Measurements from ENCODE around the gene SGK1. TPM values are rescaled to one million over a fixed set of nuclear protein-coding genes. Genes with fewer than 3 reads are reported as not detected.

The SGK1 gene
- total and polyA plus RNA-seq, 2 donors (not counting 1 experiment from before 2014, with no cell fraction given): 37.3 to 57.8 TPM

DNA sequence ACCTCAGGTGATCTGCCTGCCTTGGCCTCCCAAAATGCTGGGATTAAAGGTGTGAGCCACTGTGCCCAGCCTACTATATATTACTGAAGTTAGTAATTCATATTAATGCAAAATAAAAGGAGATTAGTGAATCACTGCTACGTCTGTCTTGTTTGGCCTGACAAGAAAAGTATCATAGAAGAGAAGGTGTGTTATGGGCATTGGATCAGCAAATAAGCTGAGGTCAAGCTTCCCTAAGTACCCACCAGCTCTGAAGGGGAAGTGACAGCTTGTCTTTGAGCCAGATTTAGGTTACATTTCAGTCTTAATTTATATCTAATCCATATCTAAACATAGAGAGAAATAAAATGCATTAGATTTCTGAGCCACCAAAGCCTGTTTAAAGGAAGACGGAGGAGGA, 7.1 kb downstream of the SGK1 start:
- H3K27ac Mint-ChIP-seq: no peak overlapping the region
- no peak for ATAC-seq (ENCODE audit: low read depth)
- H3K4me1 ChIP-seq (ENCODE audit: control insufficient read depth in 2 of 2, insufficient read depth in 2 of 2, low read length in 2 of 2): no peaks in the 10 kb centered on the region
- no peaks in the 10 kb centered on the region for H3K27me3 ChIP-seq (replicated peaks in 1 of 4; ENCODE audit: control extremely low read depth in 1 of 4, control insufficient read depth in 3 of 4, insufficient read depth in 4 of 4, low read length in 3 of 4)
- no peaks in the 10 kb centered on the region for H3K36me3 ChIP-seq (replicated peaks in 1 of 2; ENCODE audit: control extremely low read depth in 1 of 2, control insufficient read depth in 1 of 2, extremely low read depth in 1 of 2, insufficient read depth in 2 of 2, low read length in 1 of 2)
- peaks cover 7% of the 10 kb centered on the region for H3K27me3 Mint-ChIP-seq
- H3K4me3 ChIP-seq (ENCODE audit: control extremely low read depth in 1 of 5, extremely low read depth in 1 of 5, insufficient read depth in 1 of 5, low read depth in 2 of 5, low read length in 4 of 5): no peak overlapping the region
- no peak overlapping the region for H3K4me3 Mint-ChIP-seq
- no peak overlapping the region for H3K9ac ChIP-seq (ENCODE audit: low read length)
- ChIA-PET POLR2A (interaction anchor here (0.5 kb wide), 1 partner anchor 27 kb away, joined by 5 read pairs; no protein-coding TSS in a partner anchor), CTCF (interaction anchor here (1.0 kb wide), 1 partner anchor 25 kb away, joined by 4 read pairs; no protein-coding TSS in a partner anchor)
- no peaks in the 10 kb centered on the region for H3K4me1 Mint-ChIP-seq
- DNase-seq: no peak
- TF ChIP-seq, protein P1, sequence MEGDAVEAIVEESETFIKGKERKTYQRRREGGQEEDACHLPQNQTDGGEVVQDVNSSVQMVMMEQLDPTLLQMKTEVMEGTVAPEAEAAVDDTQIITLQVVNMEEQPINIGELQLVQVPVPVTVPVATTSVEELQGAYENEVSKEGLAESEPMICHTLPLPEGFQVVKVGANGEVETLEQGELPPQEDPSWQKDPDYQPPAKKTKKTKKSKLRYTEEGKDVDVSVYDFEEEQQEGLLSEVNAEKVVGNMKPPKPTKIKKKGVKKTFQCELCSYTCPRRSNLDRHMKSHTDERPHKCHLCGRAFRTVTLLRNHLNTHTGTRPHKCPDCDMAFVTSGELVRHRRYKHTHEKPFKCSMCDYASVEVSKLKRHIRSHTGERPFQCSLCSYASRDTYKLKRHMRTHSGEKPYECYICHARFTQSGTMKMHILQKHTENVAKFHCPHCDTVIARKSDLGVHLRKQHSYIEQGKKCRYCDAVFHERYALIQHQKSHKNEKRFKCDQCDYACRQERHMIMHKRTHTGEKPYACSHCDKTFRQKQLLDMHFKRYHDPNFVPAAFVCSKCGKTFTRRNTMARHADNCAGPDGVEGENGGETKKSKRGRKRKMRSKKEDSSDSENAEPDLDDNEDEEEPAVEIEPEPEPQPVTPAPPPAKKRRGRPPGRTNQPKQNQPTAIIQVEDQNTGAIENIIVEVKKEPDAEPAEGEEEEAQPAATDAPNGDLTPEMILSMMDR (IDR thresholded peaks at IDR 0.05): no peak
- no peak for TF ChIP-seq EZH2 (IDR thresholded peaks at IDR 0.05; ENCODE audit: borderline replicate concordance, insufficient read depth, low read depth, low read length, poor library complexity, severe bottlenecking)
- no peaks in the 10 kb centered on the region for H3K9me3 ChIP-seq (ENCODE audit: control extremely low read depth in 1 of 3, control insufficient read depth in 2 of 3, insufficient read depth in 1 of 3, low read length in 2 of 3)
- H4K20me1 ChIP-seq (ENCODE audit: control insufficient read depth, insufficient read depth, low read length, poor library complexity, severe bottlenecking): no peaks in the 10 kb centered on the region
- intact Hi-C loops (cut with micrococcal nuclease): no loop called here
- H3K79me2 ChIP-seq (ENCODE audit: control insufficient read depth, insufficient read depth, low read length): no peaks in the 10 kb centered on the region
- H3K27ac ChIP-seq (ENCODE audit: low read length in 2 of 2): no peak overlapping the region
- H3K4me2 ChIP-seq (replicated peaks; ENCODE audit: low read depth, low read length, poor library complexity, severe bottlenecking): no peak overlapping the region
- H3K9me3 Mint-ChIP-seq (ENCODE audit: insufficient read depth): no peaks in the 10 kb centered on the region
- H2AFZ ChIP-seq (ENCODE audit: insufficient read depth, low read depth, low read length, poor library complexity, severe bottlenecking): no peak overlapping the region
- no CpG with 5 or more reads among the region's 2 CpGs for WGBS (ENCODE audit: insufficient coverage)

DNA sequence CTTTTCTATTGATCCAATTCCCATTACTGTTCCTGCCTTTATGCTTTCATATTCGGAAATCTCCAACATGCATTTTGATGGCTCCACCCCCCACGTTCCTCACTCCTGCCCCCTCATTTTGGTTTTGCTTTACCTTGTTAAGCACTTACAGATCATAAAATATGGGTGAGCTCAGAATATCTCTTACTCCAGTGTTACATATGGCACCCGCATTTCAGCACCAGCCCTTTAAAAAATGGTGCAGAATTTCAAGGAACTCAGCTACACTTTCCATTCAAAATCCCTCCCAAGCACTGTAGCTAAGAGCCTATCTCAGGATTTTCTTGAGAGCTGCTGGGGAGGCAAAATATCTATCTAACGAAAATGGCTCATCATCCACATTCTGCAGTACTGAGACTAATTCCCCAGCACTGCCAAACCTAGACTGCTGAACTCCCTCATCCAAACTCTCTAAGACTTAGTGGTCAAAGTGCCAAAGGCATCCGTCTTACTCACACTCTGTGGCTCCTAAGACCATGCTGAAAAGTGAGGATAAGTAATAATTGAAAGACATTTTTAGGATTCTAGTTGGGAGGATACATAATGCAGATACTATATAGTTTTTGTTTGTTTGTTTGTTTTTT, 7.8 kb downstream of the SGK1 start:
- no peak overlapping the region for H2AFZ ChIP-seq (ENCODE audit: insufficient read depth, low read depth, low read length, poor library complexity, severe bottlenecking)
- Mint-ChIP-seq H3K9me3 (ENCODE audit: insufficient read depth) (no peaks in the 10 kb centered on the region), H3K4me3 (no peak overlapping the region), H3K27ac (no peak overlapping the region), H3K4me1 (no peaks in the 10 kb centered on the region), H3K27me3 (peaks cover 7% of the 10 kb centered on the region)
- no peak overlapping the region for H3K4me2 ChIP-seq (replicated peaks; ENCODE audit: low read depth, low read length, poor library complexity, severe bottlenecking)
- H3K27me3 ChIP-seq (replicated peaks in 1 of 4; ENCODE audit: control extremely low read depth in 1 of 4, control insufficient read depth in 3 of 4, insufficient read depth in 4 of 4, low read length in 3 of 4): no peaks in the 10 kb centered on the region
- no peaks in the 10 kb centered on the region for H3K9me3 ChIP-seq (ENCODE audit: control extremely low read depth in 1 of 3, control insufficient read depth in 2 of 3, insufficient read depth in 1 of 3, low read length in 2 of 3)
- TF ChIP-seq EZH2 (IDR thresholded peaks at IDR 0.05; ENCODE audit: borderline replicate concordance, insufficient read depth, low read depth, low read length, poor library complexity, severe bottlenecking): no peak
- TF ChIP-seq, protein P1 (IDR thresholded peaks at IDR 0.05): no peak
- H3K36me3 ChIP-seq (replicated peaks in 1 of 2; ENCODE audit: control extremely low read depth in 1 of 2, control insufficient read depth in 1 of 2, extremely low read depth in 1 of 2, insufficient read depth in 2 of 2, low read length in 1 of 2): no peaks in the 10 kb centered on the region
- no peaks in the 10 kb centered on the region for H3K79me2 ChIP-seq (ENCODE audit: control insufficient read depth, insufficient read depth, low read length)
- WGBS (ENCODE audit: insufficient coverage): 93% methylated on average over 3 of the region's 5 CpGs
- H3K4me1 ChIP-seq (ENCODE audit: control insufficient read depth in 2 of 2, insufficient read depth in 2 of 2, low read length in 2 of 2): no peaks in the 10 kb centered on the region
- CTCF ChIA-PET: interaction anchor here (1.0 kb wide), 1 partner anchor 26 kb away, joined by 4 read pairs; no protein-coding TSS in a partner anchor
- H4K20me1 ChIP-seq (ENCODE audit: control insufficient read depth, insufficient read depth, low read length, poor library complexity, severe bottlenecking): no peaks in the 10 kb centered on the region
- POLR2A ChIA-PET: no interaction called here
- ATAC-seq (ENCODE audit: low read depth) (no peak), DNase-seq (no peak)
- no peak overlapping the region for H3K4me3 ChIP-seq (ENCODE audit: control extremely low read depth in 1 of 5, extremely low read depth in 1 of 5, insufficient read depth in 1 of 5, low read depth in 2 of 5, low read length in 4 of 5)
- intact Hi-C loops (cut with micrococcal nuclease): no loop called here
- no peak overlapping the region for H3K27ac ChIP-seq (ENCODE audit: low read length in 2 of 2)
- H3K9ac ChIP-seq (ENCODE audit: low read length): no peak overlapping the region
